Measurements from ENCODE around the gene PIK3R1. TPM values are rescaled to one million over a fixed set of nuclear protein-coding genes. Genes with fewer than 3 reads are reported as not detected.

Gene PIK3R1
- total and polyA plus RNA-seq, 10 donors: 4.9 to 200 (median 108) TPM

DNA sequence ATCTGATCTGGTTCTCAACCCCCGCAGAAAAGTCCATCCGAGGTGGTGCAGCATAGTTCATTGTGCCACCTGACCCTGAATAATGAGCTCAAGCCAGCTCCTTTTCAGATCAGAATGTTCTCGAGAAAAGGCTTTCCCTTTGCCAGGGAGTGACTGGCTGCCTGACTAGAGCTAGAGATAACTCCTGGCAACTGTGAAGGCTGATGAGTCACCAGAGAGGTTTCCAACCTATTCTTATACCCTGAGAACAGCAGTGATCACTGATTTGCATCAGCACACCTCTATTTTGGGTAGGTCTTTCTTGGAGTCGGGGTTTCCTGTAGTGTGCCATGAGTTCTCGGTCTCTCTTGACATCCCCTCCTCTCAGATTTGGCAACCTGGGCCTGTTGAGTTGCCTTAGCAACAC, 127.9 kb downstream of the PIK3R1 start:
- intact Hi-C loops (cut with DNase I; ENCODE audit: low total_unique reads): no loop called here
- Histone ChIP-seq H3K27ac (no peak overlapping the region), H3K27me3 (replicated peaks in 1 of 7) (no peaks in the 10 kb centered on the region), H3K4me3 (no peak overlapping the region), H3K9me3 (no peaks in the 10 kb centered on the region), H3K4me1 (peaks cover 0 to 14% (median 0%) of the 10 kb centered on the region in 6 donors), H3K36me3 (no peaks in the 10 kb centered on the region)
- 65 to 94% (median 87%) methylated on average over 5 of the region's 5 CpGs for WGBS, 5 donors
- DNase-seq: no peak
- no peak for TF ChIP-seq POLR2AphosphoS5 (IDR thresholded peaks at IDR 0.05)
- no peak for TF ChIP-seq POLR2A (IDR thresholded peaks at IDR 0.05)
- TF ChIP-seq, protein P1, sequence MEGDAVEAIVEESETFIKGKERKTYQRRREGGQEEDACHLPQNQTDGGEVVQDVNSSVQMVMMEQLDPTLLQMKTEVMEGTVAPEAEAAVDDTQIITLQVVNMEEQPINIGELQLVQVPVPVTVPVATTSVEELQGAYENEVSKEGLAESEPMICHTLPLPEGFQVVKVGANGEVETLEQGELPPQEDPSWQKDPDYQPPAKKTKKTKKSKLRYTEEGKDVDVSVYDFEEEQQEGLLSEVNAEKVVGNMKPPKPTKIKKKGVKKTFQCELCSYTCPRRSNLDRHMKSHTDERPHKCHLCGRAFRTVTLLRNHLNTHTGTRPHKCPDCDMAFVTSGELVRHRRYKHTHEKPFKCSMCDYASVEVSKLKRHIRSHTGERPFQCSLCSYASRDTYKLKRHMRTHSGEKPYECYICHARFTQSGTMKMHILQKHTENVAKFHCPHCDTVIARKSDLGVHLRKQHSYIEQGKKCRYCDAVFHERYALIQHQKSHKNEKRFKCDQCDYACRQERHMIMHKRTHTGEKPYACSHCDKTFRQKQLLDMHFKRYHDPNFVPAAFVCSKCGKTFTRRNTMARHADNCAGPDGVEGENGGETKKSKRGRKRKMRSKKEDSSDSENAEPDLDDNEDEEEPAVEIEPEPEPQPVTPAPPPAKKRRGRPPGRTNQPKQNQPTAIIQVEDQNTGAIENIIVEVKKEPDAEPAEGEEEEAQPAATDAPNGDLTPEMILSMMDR (IDR thresholded peaks at IDR 0.05 in 8 of 11, conservative IDR thresholded peaks at IDR 0.05 in 3 of 11): no peak

DNA sequence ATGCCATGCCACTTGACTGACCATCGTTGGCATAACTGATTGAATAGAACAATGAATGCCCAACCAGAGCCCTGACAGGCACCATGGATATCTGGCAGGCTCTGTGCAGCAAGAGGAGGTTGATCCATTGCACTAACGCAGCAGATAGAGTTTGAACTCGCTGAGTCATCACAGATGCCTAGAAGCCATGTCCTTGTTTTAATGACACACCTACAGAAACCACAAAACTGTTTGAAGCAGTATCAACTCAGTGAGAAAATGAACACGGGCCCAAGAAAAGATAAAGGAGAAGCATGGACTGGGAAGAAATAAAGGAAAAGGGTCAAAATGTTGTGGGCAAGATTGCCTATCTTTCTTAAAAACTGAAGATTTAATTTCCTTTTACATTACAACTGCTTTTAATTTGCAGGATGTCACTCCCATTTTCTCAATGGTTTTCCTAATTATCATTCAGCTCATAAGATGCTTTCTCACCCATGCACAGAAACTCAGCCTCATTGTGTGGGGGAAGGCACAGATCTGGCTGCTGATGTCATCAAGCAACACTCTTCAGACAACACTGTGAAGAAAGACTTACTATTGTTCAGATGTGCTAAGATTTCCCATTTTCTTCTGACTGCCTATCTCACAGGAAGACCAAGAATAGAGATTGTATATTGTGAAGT, 129.0 kb downstream of the PIK3R1 start:
- Histone ChIP-seq H3K4me1 (peaks cover 0 to 14% (median 0%) of the 10 kb centered on the region in 6 donors), H3K27me3 (replicated peaks in 1 of 7) (no peaks in the 10 kb centered on the region), H3K9me3 (no peaks in the 10 kb centered on the region), H3K4me3 (no peak overlapping the region), H3K27ac (no peak overlapping the region), H3K36me3 (no peaks in the 10 kb centered on the region)
- no peak for DNase-seq
- WGBS, 5 donors: 40 to 54% (median 49%) methylated on average over 4 of the region's 4 CpGs
- intact Hi-C loops (cut with DNase I; ENCODE audit: low total_unique reads): no loop called here
- TF ChIP-seq, protein P1 (IDR thresholded peaks at IDR 0.05 in 8 of 11, conservative IDR thresholded peaks at IDR 0.05 in 3 of 11): no peak
- TF ChIP-seq POLR2A (IDR thresholded peaks at IDR 0.05) (no peak), POLR2AphosphoS5 (IDR thresholded peaks at IDR 0.05) (no peak)

DNA sequence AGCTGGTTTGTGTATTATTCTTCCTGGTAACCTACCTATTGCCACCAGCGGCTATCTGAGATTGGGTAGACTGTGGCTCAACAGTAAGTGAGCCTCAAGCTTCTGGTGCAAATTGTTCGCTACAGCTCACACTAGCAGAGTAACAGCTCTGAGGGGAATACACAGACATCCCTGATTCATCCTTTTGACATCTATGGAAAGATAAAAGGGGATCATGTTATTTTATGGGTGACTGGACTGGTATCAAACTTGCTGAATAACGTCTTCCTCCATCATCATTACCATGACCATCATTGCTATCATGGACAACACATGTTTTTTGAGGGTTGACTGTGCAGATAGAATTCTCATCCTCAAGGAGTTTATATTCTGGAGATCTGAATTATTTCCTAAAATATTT, 129.6 kb downstream of the PIK3R1 start:
- no peak for TF ChIP-seq POLR2A (IDR thresholded peaks at IDR 0.05)
- TF ChIP-seq POLR2AphosphoS5 (IDR thresholded peaks at IDR 0.05): no peak
- TF ChIP-seq, protein P1 (IDR thresholded peaks at IDR 0.05 in 8 of 11, conservative IDR thresholded peaks at IDR 0.05 in 3 of 11): no peak
- no peak overlapping the region for H3K4me3 ChIP-seq
- intact Hi-C loops (cut with DNase I; ENCODE audit: low total_unique reads): no loop called here
- H3K36me3 ChIP-seq: no peaks in the 10 kb centered on the region
- 89 to 94% (median 91%) methylated on average over 3 of the region's 3 CpGs for WGBS, 5 donors
- H3K27me3 ChIP-seq (replicated peaks in 1 of 7): no peaks in the 10 kb centered on the region
- H3K9me3 ChIP-seq: no peaks in the 10 kb centered on the region
- DNase-seq: no peak
- peaks cover 0 to 14% (median 0%) of the 10 kb centered on the region in 6 donors for H3K4me1 ChIP-seq
- no peak overlapping the region for H3K27ac ChIP-seq

DNA sequence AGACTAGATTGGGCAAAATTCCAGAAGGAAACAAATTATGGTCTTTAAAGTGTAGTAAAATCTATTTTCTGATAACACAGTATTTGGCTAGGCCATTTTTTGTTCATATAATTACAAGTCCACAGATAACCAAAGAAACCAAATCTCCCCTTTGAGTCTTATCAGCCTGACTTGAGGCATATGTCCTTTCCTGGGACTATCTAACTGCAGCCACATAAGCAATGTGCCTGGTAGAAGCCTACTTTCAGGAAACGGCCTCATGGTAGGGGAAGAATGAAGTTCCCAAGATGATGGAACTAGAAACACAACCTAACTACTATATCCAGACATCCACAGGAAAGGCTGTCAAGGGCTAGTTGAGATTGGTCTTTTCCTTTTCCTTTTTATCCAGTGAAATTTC, 130.0 kb downstream of the PIK3R1 start:
- DNase-seq: no peak
- intact Hi-C loops (cut with DNase I; ENCODE audit: low total_unique reads): no loop called here
- H3K36me3 ChIP-seq: no peaks in the 10 kb centered on the region
- no peaks in the 10 kb centered on the region for H3K27me3 ChIP-seq (replicated peaks in 1 of 7)
- H3K4me1 ChIP-seq: peaks cover 0 to 14% (median 0%) of the 10 kb centered on the region in 6 donors
- no peaks in the 10 kb centered on the region for H3K9me3 ChIP-seq
- H3K4me3 ChIP-seq: no peak overlapping the region
- H3K27ac ChIP-seq: no peak overlapping the region
- 76 to 90% (median 84%) methylated on average over 1 of the region's 1 CpG for WGBS, 5 donors
- TF ChIP-seq, protein P1 (IDR thresholded peaks at IDR 0.05 in 8 of 11, conservative IDR thresholded peaks at IDR 0.05 in 3 of 11): no peak
- TF ChIP-seq POLR2A (IDR thresholded peaks at IDR 0.05) (no peak), POLR2AphosphoS5 (IDR thresholded peaks at IDR 0.05) (no peak)
